PFSK-1 (cell line): ENCODE data around the gene EGR2.

Experiments used
- POLR2AphosphoS5 ChIP-seq: IDR thresholded peaks from 2 replicates; pipeline ENCODE4 v1.6.1; 2012; ENCODE audit warnings: low read depth, mild to moderate bottlenecking, control low read depth, low read length, moderate library complexity
- REST ChIP-seq, 2 experiments: IDR thresholded peaks; 2 replicates each; pipeline versions ENCODE4 v1.6.1 to v1.8.0; 2011 to 2012; ENCODE audit warnings: low read depth in 2 of 2, low read length in 2 of 2, control low read depth in 1 of 2, inconsistent platforms in 1 of 2, mild to moderate bottlenecking in 1 of 2, moderate library complexity in 1 of 2; ENCODE audit not compliant: insufficient read depth in 1 of 2
- SIN3A ChIP-seq: IDR thresholded peaks from 2 replicates; pipeline ENCODE4 v1.6.1; 2012; ENCODE audit warnings: mild to moderate bottlenecking, low read length, moderate library complexity, borderline replicate concordance; ENCODE audit not compliant: insufficient read depth
- TAF1 ChIP-seq: IDR thresholded peaks from 2 replicates; pipeline ENCODE4 v1.6.1; 2012; ENCODE audit warnings: low read length, control low read depth, borderline replicate concordance; ENCODE audit not compliant: insufficient read depth

- no peak for TF ChIP-seq POLR2AphosphoS5
- no peak for TF ChIP-seq TAF1
- TF ChIP-seq REST (IDR thresholded peaks at IDR 0.05; ENCODE audit: insufficient read depth in 1 of 2, low read depth in 2 of 2, low read length in 2 of 2) = no peak
- no peak for TF ChIP-seq SIN3A
Observed at GRCh38 chr10:62850646-62851045, 34.5 kb upstream of the EGR2 start.
